SU-DHL-6 (cell line): ENCODE measurements around the gene CNNM1.

Experiments used
- H2AFZ ChIP-seq: fragments of 200-600 bp; sonication (generic); 2 replicates; pipeline ENCODE4 v1.6.1; 2014; ENCODE audit warnings: low read depth, mild to moderate bottlenecking, moderate library complexity, mixed read lengths, antibody characterized with exemption, low read length; ENCODE audit not compliant: severe bottlenecking
- H3F3A ChIP-seq: fragments of 200-600 bp; shearing (Covaris generic); 2 replicates; pipeline ENCODE4 v1.6.0; 2016; ENCODE audit warnings: antibody characterized with exemption, mild to moderate bottlenecking; ENCODE audit not compliant: insufficient read depth
- H3K27ac ChIP-seq: fragments of 200-600 bp; sonication (generic); 2 replicates; pipeline ENCODE4 v1.5.1; 2016; ENCODE audit warnings: low read depth, mild to moderate bottlenecking, low read length, moderate library complexity, mixed read lengths
- H3K27me3 ChIP-seq: fragments of 200-600 bp; sonication (generic), shearing (Covaris generic); 2 replicates; pipeline ENCODE4 v1.6.0; 2014; ENCODE audit warnings: mild to moderate bottlenecking, low read length
- H3K36me3 ChIP-seq: fragments of 200-600 bp; sonication (generic); 2 replicates; pipeline ENCODE4 v1.6.1; 2014; ENCODE audit warnings: mild to moderate bottlenecking, low read length, mixed read lengths
- H3K4me2 ChIP-seq: fragments of 300-600, 200-600 bp; shearing (Covaris generic), sonication (generic); 2 replicates; pipeline ENCODE4 v1.6.0; 2014; ENCODE audit warnings: low read length, low read depth, mild to moderate bottlenecking; ENCODE audit not compliant: poor library complexity, severe bottlenecking
- H3K4me3 ChIP-seq: fragments of 200-600 bp; sonication (generic); 2 replicates; pipeline ENCODE4 v1.5.1; 2014; ENCODE audit warnings: antibody characterized with exemption, low read length, mild to moderate bottlenecking, mixed read lengths; ENCODE audit not compliant: insufficient read depth, poor library complexity, severe bottlenecking
- H3K79me2 ChIP-seq: fragments of 200-600 bp; sonication (generic); 2 replicates; pipeline ENCODE4 v1.6.1; 2014; ENCODE audit warnings: mild to moderate bottlenecking, low read length, moderate library complexity; ENCODE audit not compliant: insufficient read depth
- H3K9ac ChIP-seq: fragments of 200-600 bp; sonication (generic); 2 replicates; pipeline ENCODE4 v1.7.0; 2014; ENCODE audit warnings: mild to moderate bottlenecking, low read length
- H3K9me2 ChIP-seq: fragments of 200-600 bp; sonication (generic); replicated peaks from 2 replicates; pipeline ENCODE4 v1.6.1; 2014; ENCODE audit warnings: low read length; ENCODE audit not compliant: insufficient read depth
- H3K9me3 ChIP-seq: fragments of 200-600 bp; sonication (generic); 2 replicates; pipeline ENCODE4 v1.6.1; 2014; ENCODE audit warnings: low read length, mixed read lengths; ENCODE audit not compliant: insufficient read depth
- H4K20me1 ChIP-seq: fragments of 200-600 bp; sonication (generic); 2 replicates; pipeline ENCODE4 v1.6.1; 2014; ENCODE audit warnings: low read depth, mild to moderate bottlenecking, antibody characterized with exemption, low read length, moderate library complexity, mixed read lengths
- CTCF ChIP-seq: fragments of 200-600 bp; sonication (generic); IDR thresholded peaks from one replicate; pipeline ENCODE4 v1.5.1; 2017; ENCODE audit warnings: antibody characterized with exemption, mild to moderate bottlenecking, low read length, moderate library complexity; ENCODE audit not compliant: insufficient read depth, poor library complexity, severe bottlenecking
- EZH2phosphoT487 ChIP-seq: fragments of 200-600 bp; sonication (generic), shearing (Covaris generic); conservative IDR thresholded peaks from 2 replicates; pipeline ENCODE4 v1.6.1; 2018; ENCODE audit warnings: mild to moderate bottlenecking, antibody characterized with exemption, low read length, moderate library complexity, mixed read lengths

Gene CNNM1

GRCh38 chr10:99290306-99290705 lies 38.9 kb upstream of the CNNM1 start:
- Histone ChIP-seq H3K27me3 (no peaks in the 10 kb centered on the region), H3K79me2 (no peaks in the 10 kb centered on the region), H3K4me2 (no peak overlapping the region), H2AFZ (no peak overlapping the region), H3F3A (no peaks in the 10 kb centered on the region), H4K20me1 (no peaks in the 10 kb centered on the region), H3K9me2 (no peaks in the 10 kb centered on the region), H3K36me3 (no peaks in the 10 kb centered on the region), H3K27ac (no peak overlapping the region), H3K9ac (no peak overlapping the region), H3K9me3 (no peaks in the 10 kb centered on the region), H3K4me3 (no peak overlapping the region)
- TF ChIP-seq EZH2phosphoT487, result no peak
- no peak for TF ChIP-seq CTCF

- Histone ChIP-seq H2AFZ (no peak overlapping the region), H3K9me2 (no peaks in the 10 kb centered on the region), H3K9me3 (no peaks in the 10 kb centered on the region), H3K79me2 (no peaks in the 10 kb centered on the region), H3K27ac (no peak overlapping the region), H3K4me3 (no peak overlapping the region), H3K9ac (no peak overlapping the region), H4K20me1 (no peaks in the 10 kb centered on the region), H3K27me3 (no peaks in the 10 kb centered on the region), H3K4me2 (no peak overlapping the region), H3K36me3 (no peaks in the 10 kb centered on the region), H3F3A (no peaks in the 10 kb centered on the region)
- TF ChIP-seq EZH2phosphoT487 (no peak), CTCF (no peak)
Measured at GRCh38 chr10:99292159-99292558, 37.0 kb upstream of the CNNM1 start.

GRCh38 chr10:99296605-99297004 lies 32.6 kb upstream of the CNNM1 start:
- Histone ChIP-seq H3F3A (no peaks in the 10 kb centered on the region), H3K4me3 (no peak overlapping the region), H4K20me1 (no peaks in the 10 kb centered on the region), H3K27me3 (no peaks in the 10 kb centered on the region), H3K36me3 (no peaks in the 10 kb centered on the region), H3K9ac (no peak overlapping the region), H3K4me2 (no peak overlapping the region), H3K9me3 (no peaks in the 10 kb centered on the region), H3K9me2 (no peaks in the 10 kb centered on the region), H3K79me2 (no peaks in the 10 kb centered on the region), H2AFZ (no peak overlapping the region), H3K27ac (no peak overlapping the region)
- TF ChIP-seq CTCF, result no peak
- TF ChIP-seq EZH2phosphoT487, result no peak

- Histone ChIP-seq H3K4me2 (no peak overlapping the region), H3F3A (no peaks in the 10 kb centered on the region), H2AFZ (no peak overlapping the region), H3K4me3 (no peak overlapping the region), H3K9me3 (no peaks in the 10 kb centered on the region), H3K9me2 (no peaks in the 10 kb centered on the region), H3K27me3 (no peaks in the 10 kb centered on the region), H3K36me3 (no peaks in the 10 kb centered on the region), H4K20me1 (no peaks in the 10 kb centered on the region), H3K27ac (no peak overlapping the region), H3K9ac (no peak overlapping the region), H3K79me2 (no peaks in the 10 kb centered on the region)
- no peak for TF ChIP-seq EZH2phosphoT487
- TF ChIP-seq CTCF, result no peak
Measured at GRCh38 chr10:99297033-99297432, 32.1 kb upstream of the CNNM1 start.
